Heart right ventricle (tissue), 16 donors: ENCODE measurements around the gene JPT2. TPM values are rescaled to one million over a fixed set of nuclear protein-coding genes. Genes with fewer than 3 reads are reported as not detected.

Source experiments
- ATAC-seq, 8 donors: fragments of 200-7000 bp; cut with Tn5 transposase; one replicate each; pipeline ENCODE4 v1.9.1; 2020; ENCODE audit warnings: mild to moderate bottlenecking in 8 of 8, moderate library complexity in 8 of 8, moderate number of reproducible peaks in 1 of 8
- DNase-seq, 2 donors: peaks; one replicate each; pipeline ENCODE4 v3.0.0-alpha.2; 2020
- H3K27ac ChIP-seq, 10 donors: fragments of 200-600 bp; sonication (generic) in 2 of 10; one replicate each; pipeline versions ENCODE4 v1.5.0 to v1.8.0; 2020 to 2022; ENCODE audit warnings: mild to moderate bottlenecking in 3 of 10
- H3K27me3 ChIP-seq, 7 donors: fragments of 200-600 bp; one replicate each; pipeline ENCODE4 v1.8.0; 2021 to 2022; ENCODE audit warnings: mild to moderate bottlenecking in 2 of 7
- H3K36me3 ChIP-seq, 9 donors: fragments of 200-600 bp; sonication (generic) in 1 of 9; one replicate each; pipeline versions ENCODE4 v1.5.0 to v1.8.0; 2020 to 2022; ENCODE audit warnings: mild to moderate bottlenecking in 2 of 9
- H3K4me1 ChIP-seq, 9 donors: fragments of 200-600 bp; sonication (generic) in 1 of 9; one replicate each; pipeline versions ENCODE4 v1.5.0 to v1.8.0; 2020 to 2022; ENCODE audit warnings: mild to moderate bottlenecking in 4 of 9
- H3K4me3 ChIP-seq, 10 donors: fragments of 200-600 bp; sonication (generic) in 2 of 10; one replicate each; pipeline versions ENCODE4 v1.5.0 to v1.8.0; 2020 to 2022; ENCODE audit warnings: mild to moderate bottlenecking in 7 of 10, moderate library complexity in 2 of 10
- H3K9me3 ChIP-seq, 11 donors: fragments of 200-600 bp in 10 of 11; sonication (generic) in 2 of 11; one replicate each; pipeline versions ENCODE4 v1.5.0 to v1.8.0; 2013 to 2022; ENCODE audit warnings: mild to moderate bottlenecking in 2 of 11, control low read depth in 1 of 11, moderate library complexity in 1 of 11
- CTCF ChIP-seq, 9 donors: fragments of 200-600 bp; sonication (generic) in 2 of 9; IDR thresholded peaks; one replicate each; pipeline versions ENCODE4 v1.5.0 to v1.8.0; 2021 to 2022; ENCODE audit warnings: antibody characterized with exemption in 9 of 9, mild to moderate bottlenecking in 5 of 9, moderate library complexity in 1 of 9
- WGBS, 2 donors: extraction: QIAGEN DNeasy Blood & Tissue Kit; methylation state at CpG; one replicate each; pipeline ENCODE4 v1.1.7; 2013; ENCODE audit warnings: inconsistent platforms in 1 of 2; 5-methylcytosine and 5-hydroxymethylcytosine counted together
- intact Hi-C, 10 donors: fragments of 100-400 bp; cut with DNase I; formaldehyde crosslinking; loops; one replicate each; pipeline versions ENCODE4 v1.11.1 to v1.14.2; 2022
- polyA plus RNA-seq, 2 donors: library from polyadenylated mRNA; stranded (reverse); fragments of 200-250 nt; gene quantifications; one replicate each; pipeline ENCODE4 v1.2.3, GENCODE V29; 2013
- total RNA-seq, 10 donors: library from RNA; stranded (reverse); fragmentation: NEBNext Ultra II Directional in 3 of 10; extraction: Animal tissue kit (Norgen Biotek cat#: 25700) in 3 of 10; gene quantifications; one replicate each; pipeline versions ENCODE4 v1.2.1 to v1.2.4, GENCODE V29; 2021 to 2023
- donor health status: Arrhythmogenic right ventricular cardiomyopathy.
- donor health status: ischemic (EF 13 %, LVEDD 7.1; RV severe dilation, severe dysfunction).
- donor health status: healthy with polysubstance abuse.
- donor health status: DM: no; HTN: yes; CAD: no.
- donor health status: DM: no; HTN: no; CAD: no.
- donor health status: ischemic (EF 25% LVEDD 6.9; RV normal size, moderate dysfunction).
- donor health status: ischemic (EF 25% LVEDD 5.7; RV mildly dilated, moderate dysfunction).
- donor health status: healthy.
- donor health status: DM: yes; HTN: yes; CAD: no.
- donor health status: Ischemic cardiomyopathy.
- donor health status: ischemic (EF 35%, LVEDD 5.7; RV mildly dilated, moderate dysfunction).
- donor health status: nonischemic (EF 11% LVEDD 7.7; RV severe dilation, severe dysfunction).
- donor health status: DM: yes; HTN: yes; CAD: no.
- donor health status: PGD.
- donor health status: ischemic (EF 29% LVEDD 5.4; RV normal size, mild dysfunction).
- donor health status: nonischemic (EF 23%, LVEDD 6.1; RV moderate dilation, normal function).

JPT2 gene
- total and polyA plus RNA-seq, 12 donors, result 10.0 to 57.5 (median 32.2) TPM

GRCh38 chr16:1651094-1651973, 26.7 kb upstream of the JPT2 start:
- no peak overlapping the region for H3K4me3 ChIP-seq
- no peak overlapping the region for H3K27ac ChIP-seq
- 94 to 97% methylated on average over 12 of the region's 12 CpGs for WGBS, 2 donors
- peaks cover 0 to 94% (median 40%) of the 10 kb centered on the region in 9 donors for H3K36me3 ChIP-seq
- ATAC-seq (peak in 1 of 8 donors; percentile 15), DNase-seq (no peak)
- no peak for TF ChIP-seq CTCF (IDR thresholded peaks at IDR 0.05)
- no peaks in the 10 kb centered on the region for H3K9me3 ChIP-seq
- intact Hi-C loops, result no loop called here
- no peaks in the 10 kb centered on the region for H3K27me3 ChIP-seq
- no peaks in the 10 kb centered on the region for H3K4me1 ChIP-seq

- Histone ChIP-seq H3K4me3 (no peak overlapping the region), H3K27me3 (no peaks in the 10 kb centered on the region), H3K9me3 (no peaks in the 10 kb centered on the region), H3K4me1 (peaks cover 0 to 5% (median 0%) of the 10 kb centered on the region in 9 donors), H3K27ac (no peak overlapping the region), H3K36me3 (peaks cover 0 to 94% (median 45%) of the 10 kb centered on the region in 9 donors)
- no peak for TF ChIP-seq CTCF (IDR thresholded peaks at IDR 0.05)
- 94 to 100% methylated on average over 1 of the region's 1 CpG for WGBS, 2 donors
- DNase-seq, result no peak
- peak in 2 of 8 donors; percentile 3 to 7 for ATAC-seq
- intact Hi-C loops, result no loop called here
Observed at GRCh38 chr16:1651974-1652312, 26.1 kb upstream of the JPT2 start.

- Histone ChIP-seq H3K36me3 (peaks cover 0 to 94% (median 41%) of the 10 kb centered on the region in 9 donors), H3K27me3 (no peaks in the 10 kb centered on the region), H3K4me1 (peaks cover 0 to 15% (median 6%) of the 10 kb centered on the region in 9 donors), H3K9me3 (no peaks in the 10 kb centered on the region), H3K4me3 (no peak overlapping the region), H3K27ac (no peak overlapping the region)
- 95% methylated on average over 15 of the region's 15 CpGs for WGBS, 2 donors
- TF ChIP-seq CTCF (IDR thresholded peaks at IDR 0.05), result no peak
- no peak for DNase-seq
- ATAC-seq, result no peak
- intact Hi-C loops, result no loop called here
Observed at GRCh38 chr16:1653023-1653422, 25.1 kb upstream of the JPT2 start.

- H3K4me3 ChIP-seq, result no peak overlapping the region
- DNase-seq (no peak), ATAC-seq (no peak)
- no peaks in the 10 kb centered on the region for H3K27me3 ChIP-seq
- H3K4me1 ChIP-seq, result peaks cover 0 to 19% (median 6%) of the 10 kb centered on the region in 9 donors
- no peak overlapping the region for H3K27ac ChIP-seq
- intact Hi-C loops, result no loop called here
- 82 to 89% methylated on average over 32 of the region's 32 CpGs for WGBS, 2 donors
- peaks cover 0 to 98% (median 39%) of the 10 kb centered on the region in 9 donors for H3K36me3 ChIP-seq
- no peak for TF ChIP-seq CTCF (IDR thresholded peaks at IDR 0.05)
- no peaks in the 10 kb centered on the region for H3K9me3 ChIP-seq
Observed at GRCh38 chr16:1654505-1655268, 23.4 kb upstream of the JPT2 start.
